GM18526 (cell line): ENCODE results near the gene SCRN2.

Source experiments
- POLR2A ChIP-seq: IDR thresholded peaks from 3 replicates; pipeline ENCODE4 v1.6.1; 2011; ENCODE audit not compliant: insufficient read length; ENCODE audit errors: extremely low read depth

Gene SCRN2

GRCh38 chr17:47840742-47841487 lies at the start of gene SCRN2:
Gene SCRN2 (minus strand): TSS chr17:47841273. CDS start chr17:47840843, 430 bp downstream.
- TF ChIP-seq POLR2A, result peak; percentile 46

GRCh38 chr17:47889734-47890529 lies 48.9 kb upstream of the SCRN2 start:
- no peak for TF ChIP-seq POLR2A

- TF ChIP-seq POLR2A, result no peak
Observed at GRCh38 chr17:47888293-47888692, 47.2 kb upstream of the SCRN2 start.

GRCh38 chr17:47884905-47885730 lies 44.0 kb upstream of the SCRN2 start:
- no peak for TF ChIP-seq POLR2A

- TF ChIP-seq POLR2A, result no peak
Observed at GRCh38 chr17:47884427-47884740, 43.3 kb upstream of the SCRN2 start.

GRCh38 chr17:47883589-47884426 lies 42.7 kb upstream of the SCRN2 start:
- no peak for TF ChIP-seq POLR2A

- TF ChIP-seq POLR2A, result no peak
Observed at GRCh38 chr17:47882695-47883588, 41.9 kb upstream of the SCRN2 start.

- no peak for TF ChIP-seq POLR2A
Observed at GRCh38 chr17:47882247-47882646, 41.2 kb upstream of the SCRN2 start.

GRCh38 chr17:47879776-47880454 lies 38.8 kb upstream of the SCRN2 start:
- TF ChIP-seq POLR2A, result no peak

- TF ChIP-seq POLR2A, result no peak
Observed at GRCh38 chr17:47879028-47879585, 38.0 kb upstream of the SCRN2 start.

- no peak for TF ChIP-seq POLR2A
Observed at GRCh38 chr17:47878203-47879027, 37.3 kb upstream of the SCRN2 start.

GRCh38 chr17:47877368-47878034 lies 36.4 kb upstream of the SCRN2 start:
- TF ChIP-seq POLR2A, result no peak
